ENCODE data around the gene SLC19A1.

DNA sequence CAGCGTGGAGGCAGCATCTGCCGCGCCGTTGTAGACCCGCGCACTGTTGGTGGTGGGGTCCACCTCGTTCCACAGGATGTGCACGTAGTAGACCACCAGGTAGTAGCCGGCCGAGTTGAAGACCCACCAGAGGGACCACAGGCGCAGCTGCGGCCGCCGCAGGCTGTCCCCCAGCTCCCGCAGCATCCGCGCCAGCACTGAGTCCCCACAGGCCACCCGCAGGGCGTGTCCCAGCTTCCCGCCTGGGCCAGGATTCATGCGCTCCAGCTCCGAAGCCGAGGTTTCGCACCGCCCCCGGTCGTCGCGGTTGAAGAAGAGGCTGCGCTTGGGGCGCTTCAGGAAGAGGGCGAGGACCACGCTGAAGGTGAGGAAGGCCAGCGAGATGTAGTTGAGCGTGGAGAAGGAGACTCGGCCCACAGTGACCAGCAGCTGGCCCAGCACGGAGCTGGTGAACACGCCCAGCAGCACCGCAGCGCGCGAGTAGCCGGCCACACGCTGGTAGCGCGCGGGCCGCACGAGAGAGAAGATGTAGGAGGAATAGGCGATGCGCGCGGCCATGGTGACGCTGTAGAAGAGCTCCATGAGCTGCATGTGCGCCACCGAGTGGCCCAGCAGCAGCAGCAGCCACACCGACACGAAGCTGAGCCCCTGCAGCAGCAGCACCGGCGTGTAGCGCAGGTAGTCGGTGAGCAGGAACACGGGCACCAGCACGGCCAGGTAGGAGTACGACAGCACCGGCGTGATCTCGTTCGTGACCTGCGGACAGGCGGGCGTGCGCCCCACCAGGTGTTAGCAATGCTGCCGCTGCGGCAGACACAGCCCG is 10.6 kb downstream of the SLC19A1 start:
- TF ChIP-seq, protein P1, sequence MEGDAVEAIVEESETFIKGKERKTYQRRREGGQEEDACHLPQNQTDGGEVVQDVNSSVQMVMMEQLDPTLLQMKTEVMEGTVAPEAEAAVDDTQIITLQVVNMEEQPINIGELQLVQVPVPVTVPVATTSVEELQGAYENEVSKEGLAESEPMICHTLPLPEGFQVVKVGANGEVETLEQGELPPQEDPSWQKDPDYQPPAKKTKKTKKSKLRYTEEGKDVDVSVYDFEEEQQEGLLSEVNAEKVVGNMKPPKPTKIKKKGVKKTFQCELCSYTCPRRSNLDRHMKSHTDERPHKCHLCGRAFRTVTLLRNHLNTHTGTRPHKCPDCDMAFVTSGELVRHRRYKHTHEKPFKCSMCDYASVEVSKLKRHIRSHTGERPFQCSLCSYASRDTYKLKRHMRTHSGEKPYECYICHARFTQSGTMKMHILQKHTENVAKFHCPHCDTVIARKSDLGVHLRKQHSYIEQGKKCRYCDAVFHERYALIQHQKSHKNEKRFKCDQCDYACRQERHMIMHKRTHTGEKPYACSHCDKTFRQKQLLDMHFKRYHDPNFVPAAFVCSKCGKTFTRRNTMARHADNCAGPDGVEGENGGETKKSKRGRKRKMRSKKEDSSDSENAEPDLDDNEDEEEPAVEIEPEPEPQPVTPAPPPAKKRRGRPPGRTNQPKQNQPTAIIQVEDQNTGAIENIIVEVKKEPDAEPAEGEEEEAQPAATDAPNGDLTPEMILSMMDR (IDR thresholded peaks at IDR 0.05) = no peak
- TF ChIP-seq POLR2A (IDR thresholded peaks at IDR 0.05) = no peak
